Activated naive CD4-positive, alpha-beta T cell treated with Interleukin-2 at 50 U/mL for 16 hours (primary cell): ENCODE measurements around the gene P2RY12.

Experiments used
- DNase-seq: peaks from one replicate; pipeline ENCODE4 v3.0.0-alpha.2; 2020

The P2RY12 gene

GRCh38 chr3:151384741-151385174 is at the start of gene P2RY12:
Gene P2RY12, minus strand, starts transcription at chr3:151384753. Its CDS starts 45,908 bp downstream, at chr3:151338845.
- no peak for DNase-seq

GRCh38 chr3:151432616-151433372 is 48.2 kb upstream of the P2RY12 start:
- no peak for DNase-seq

DNA sequence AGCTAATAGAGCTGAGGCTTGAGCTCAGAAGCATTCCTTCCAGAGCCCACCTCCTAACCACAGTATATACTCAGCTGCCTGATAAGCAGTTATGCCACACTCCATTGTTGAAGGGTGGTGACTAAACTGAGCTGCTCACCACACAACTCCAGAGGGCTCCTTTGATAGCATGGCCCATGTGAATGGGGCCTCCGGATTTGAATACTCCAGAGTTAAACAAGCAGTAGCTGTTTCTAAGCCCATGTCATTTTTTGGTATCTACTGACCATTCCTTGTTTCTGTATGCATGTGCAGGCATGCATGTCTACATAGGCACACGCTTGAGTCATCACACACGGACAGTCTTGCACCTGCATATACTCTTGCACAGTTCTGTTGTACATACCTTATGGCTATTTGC is 47.4 kb upstream of the P2RY12 start:
- DNase-seq: no peak

DNA sequence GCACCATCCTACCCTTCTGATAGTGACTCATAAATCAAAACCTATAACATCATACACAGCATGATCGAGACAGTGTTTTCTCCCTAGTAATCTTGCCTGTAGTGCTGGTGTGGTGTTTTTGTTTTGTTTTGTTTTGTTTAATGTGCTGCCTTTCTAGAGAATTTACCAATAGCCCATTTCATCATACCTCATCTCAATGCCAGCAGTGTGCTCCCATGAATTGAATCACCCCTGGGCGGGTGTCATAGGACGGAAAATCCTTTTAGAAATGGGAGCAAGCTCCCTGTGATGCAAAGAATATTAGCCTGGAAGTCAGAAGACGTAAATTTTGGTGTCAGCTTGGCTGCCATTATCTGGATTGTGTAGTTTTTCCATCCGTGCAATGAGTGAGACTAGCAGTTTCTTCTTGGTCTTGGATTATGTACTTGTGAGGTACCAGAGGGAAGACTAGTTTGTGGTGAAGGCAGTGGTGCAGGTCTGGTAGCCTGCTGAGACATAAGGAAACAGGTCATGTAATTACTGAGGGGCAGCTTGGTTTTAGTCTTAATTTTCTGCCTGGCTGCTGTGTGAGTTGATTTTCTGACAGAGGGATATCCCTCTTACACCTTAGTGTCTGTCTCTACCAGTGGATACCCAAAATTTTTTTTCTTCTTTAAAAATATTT is 46.4 kb upstream of the P2RY12 start:
- DNase-seq: no peak

DNA sequence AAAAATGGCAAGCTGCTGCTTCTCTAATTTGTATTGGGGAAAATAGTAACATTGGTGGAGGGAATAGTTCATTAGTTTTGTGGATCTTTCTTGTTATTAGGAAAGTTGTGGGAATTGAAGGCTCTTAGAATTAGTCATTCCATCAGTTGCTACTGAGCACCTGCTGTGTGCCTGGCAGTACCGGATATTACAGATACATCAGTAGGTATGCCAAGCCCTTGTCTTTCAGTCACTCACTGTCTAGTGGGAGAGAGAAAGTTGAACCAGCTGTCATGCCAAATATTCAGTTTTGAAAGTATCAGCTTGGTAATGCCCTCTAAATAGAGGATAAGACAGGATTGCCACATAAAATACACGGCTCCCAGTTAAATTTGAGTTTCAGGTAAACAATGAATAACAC is 43.8 kb upstream of the P2RY12 start:
- no peak for DNase-seq

DNA sequence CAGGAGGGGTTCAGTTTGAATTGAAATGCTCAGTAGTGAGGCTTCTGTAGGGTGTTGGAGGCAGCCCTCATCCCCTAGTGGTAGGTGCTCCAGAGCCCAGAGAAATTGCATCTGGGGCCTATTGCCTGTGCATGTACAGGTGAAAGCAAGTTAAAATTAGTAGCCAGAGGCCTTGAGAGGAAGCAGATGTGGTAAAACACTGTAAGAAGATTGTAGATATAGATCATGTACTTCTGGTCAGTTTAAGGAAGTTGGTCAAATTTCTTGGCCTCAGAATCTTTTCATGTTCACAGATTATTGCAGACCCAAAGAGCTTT is 41.7 kb upstream of the P2RY12 start:
- no peak for DNase-seq

GRCh38 chr3:151425627-151426340 is 41.2 kb upstream of the P2RY12 start:
- no peak for DNase-seq

DNA sequence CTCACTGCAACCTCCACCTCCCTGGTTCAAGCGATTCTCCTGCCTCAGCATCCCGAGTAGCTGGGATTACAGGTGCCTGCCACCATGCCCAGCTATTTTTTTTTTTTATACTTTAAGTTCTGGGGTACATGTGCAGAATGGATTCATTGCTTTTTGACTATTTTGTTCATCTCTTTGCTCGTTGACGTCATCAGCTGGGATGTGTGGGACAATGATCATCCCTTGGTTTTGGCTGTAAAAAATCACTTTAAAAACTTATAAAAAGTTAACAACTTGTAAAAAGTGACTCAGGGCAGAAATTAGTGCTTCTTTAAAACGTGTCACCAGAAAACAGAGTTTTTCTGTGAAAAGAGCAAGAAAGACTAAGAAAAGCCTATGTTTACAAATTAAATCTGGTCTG is 38.5 kb upstream of the P2RY12 start:
- DNase-seq: no peak

- no peak for DNase-seq
Measured at GRCh38 chr3:151421938-151422337, 37.4 kb upstream of the P2RY12 start.

DNA sequence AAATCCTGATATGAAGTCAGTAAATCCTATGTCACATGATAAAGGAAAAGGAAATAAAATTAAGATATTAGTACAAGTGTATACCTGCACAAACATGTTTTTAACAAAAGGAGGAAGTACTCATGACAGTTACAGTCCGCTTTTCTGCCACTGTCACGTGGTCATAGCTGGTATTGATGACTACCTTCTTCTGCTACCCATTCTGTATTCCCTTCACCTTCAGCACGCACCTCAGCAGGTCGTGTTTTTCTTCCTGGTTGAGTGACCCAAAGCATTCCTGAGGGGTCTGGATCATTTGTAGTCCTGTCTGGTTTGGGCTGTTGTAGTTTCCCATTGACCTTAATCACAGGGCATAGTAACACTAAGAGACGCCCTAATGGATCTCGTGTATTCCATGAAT is 35.3 kb upstream of the P2RY12 start:
- no peak for DNase-seq

DNA sequence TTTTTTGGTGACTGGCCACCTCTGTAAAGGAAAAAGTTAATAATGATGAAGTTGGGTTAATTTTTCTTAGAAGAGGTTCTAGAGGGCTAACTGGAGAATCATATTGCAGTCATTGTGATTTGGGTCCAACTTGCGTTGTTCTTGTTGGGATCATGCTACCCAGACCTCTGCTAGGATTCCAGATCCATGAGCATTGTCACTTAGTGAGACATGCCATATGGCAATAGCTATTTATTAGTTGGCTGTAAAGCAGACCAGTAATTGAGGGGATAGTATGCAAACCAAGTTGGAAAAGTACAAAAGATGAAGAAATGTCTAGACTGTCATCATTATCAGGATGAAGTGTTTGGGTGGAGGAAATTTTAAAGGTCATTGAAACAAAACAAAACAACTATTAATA is 30.7 kb upstream of the P2RY12 start:
- DNase-seq: no peak

- DNase-seq: no peak
Measured at GRCh38 chr3:151412989-151413388, 28.4 kb upstream of the P2RY12 start.

GRCh38 chr3:151410891-151411559 is 26.5 kb upstream of the P2RY12 start:
- no peak for DNase-seq

GRCh38 chr3:151407928-151408327 is 23.4 kb upstream of the P2RY12 start:
- no peak for DNase-seq

- no peak for DNase-seq
Measured at GRCh38 chr3:151404316-151404715, 19.8 kb upstream of the P2RY12 start.

DNA sequence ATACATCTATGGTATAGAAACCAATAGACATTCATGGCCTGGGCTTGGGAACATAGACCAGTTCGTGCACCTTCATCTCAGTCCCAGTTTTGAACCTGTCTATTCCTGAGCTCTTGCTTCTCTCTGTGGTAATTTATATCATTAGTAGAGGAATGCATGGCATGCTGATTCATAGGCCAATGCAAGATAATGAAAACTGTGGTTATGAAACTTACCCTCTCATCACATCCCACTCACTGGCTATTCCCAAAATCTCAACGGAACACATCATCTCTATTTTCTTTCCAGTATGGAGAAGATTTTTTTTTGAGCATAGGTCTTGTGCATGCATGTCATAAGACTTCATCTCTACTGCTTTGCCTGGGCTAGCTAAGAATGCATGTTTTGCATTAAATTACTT is 18.7 kb upstream of the P2RY12 start:
- DNase-seq: no peak

GRCh38 chr3:151402349-151402748 is 17.8 kb upstream of the P2RY12 start:
- no peak for DNase-seq

GRCh38 chr3:151400341-151400740 is 15.8 kb upstream of the P2RY12 start:
- DNase-seq: no peak

DNA sequence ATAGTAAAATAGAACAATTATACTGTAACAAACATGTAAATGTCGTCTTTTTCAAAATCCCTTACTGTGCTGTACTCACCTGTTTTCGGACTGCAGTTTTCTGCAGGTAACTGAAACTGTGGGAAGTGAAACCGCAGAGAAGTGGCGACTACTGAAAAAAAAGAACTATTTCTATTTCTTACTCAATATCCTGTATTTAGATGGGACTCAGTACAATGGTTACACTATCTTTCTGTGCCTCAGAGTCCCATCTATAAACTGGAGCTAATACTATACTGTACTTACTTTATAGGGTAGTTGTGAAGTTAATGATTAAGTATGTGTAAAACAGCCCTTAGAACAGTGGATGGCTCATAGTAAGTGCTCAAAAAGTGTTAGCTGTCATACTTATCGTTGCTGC is 14.3 kb upstream of the P2RY12 start:
- DNase-seq: no peak

- no peak for DNase-seq
Measured at GRCh38 chr3:151395806-151396205, 11.3 kb upstream of the P2RY12 start.

GRCh38 chr3:151394611-151395010 is 10.1 kb upstream of the P2RY12 start:
- no peak for DNase-seq

- DNase-seq: no peak
Measured at GRCh38 chr3:151393941-151394340, 9.4 kb upstream of the P2RY12 start.

- DNase-seq: no peak
Measured at GRCh38 chr3:151393146-151393830, 8.7 kb upstream of the P2RY12 start.
